GM12878 (cell line): ENCODE results near the gene PLPP7. TPM values are rescaled to one million over a fixed set of nuclear protein-coding genes. Genes with fewer than 3 reads are reported as not detected.

Source experiments
- NBN ChIP-seq: fragments of 450-650 bp; IDR thresholded peaks from 2 replicates; pipeline ENCODE4 v1.6.1; 2016
- NFIC ChIP-seq: IDR thresholded peaks from 2 replicates; pipeline ENCODE4 v1.6.1; 2012; ENCODE audit warnings: low read depth, mild to moderate bottlenecking, inconsistent platforms, low read length, moderate library complexity
- SKIL ChIP-seq: fragments of 450-650 bp; IDR thresholded peaks from 2 replicates; pipeline ENCODE4 v1.6.1; 2017; ENCODE audit warnings: mild to moderate bottlenecking, low read depth, inconsistent platforms; ENCODE audit not compliant: poor library complexity, severe bottlenecking
- YBX1 ChIP-seq: fragments of 450-650 bp; IDR thresholded peaks from 2 replicates; pipeline ENCODE4 v1.6.1; 2016; ENCODE audit warnings: antibody characterized with exemption
- ZBTB40 ChIP-seq: fragments of 450-650 bp; IDR thresholded peaks from 2 replicates; pipeline ENCODE4 v1.6.1; 2016; ENCODE audit warnings: mild to moderate bottlenecking, moderate library complexity, borderline replicate concordance
- polyA plus RNA-seq, 11 experiments: library from polyadenylated mRNA; depleted of rRNA in 4 of 11; unstranded in 6 of 11; stranded (reverse) in 5 of 11; fragments of >200 nt; fragmentation: Nextera tagmentation in 4 of 11; fragmentation: Illumina TruSeq in 1 of 11; extraction: Ambion mirVana in 4 of 11; extraction: Trizol in 1 of 11; gene quantifications; 1 replicate in 1 of 11; 2 replicates in 10 of 11; pipeline versions ENCODE4 v1.2.1 to v1.2.3, GENCODE V29; 2011 to 2016; ENCODE audit warnings: inconsistent platforms in 2 of 11, missing spikeins in 2 of 11, low read depth in 1 of 11
- total RNA-seq, 4 experiments: library from RNA; depleted of rRNA in 3 of 4; stranded (reverse); fragments of >200 nt in 3 of 4; fragmentation: Illumina TruSeq in 1 of 4; extraction: Trizol in 1 of 4; gene quantifications; 2 replicates each; pipeline versions ENCODE4 v1.2.1 to v1.2.3, GENCODE V29; 2013 to 2021

The PLPP7 gene
- total and polyA plus RNA-seq, 10 of the 15 experiments (the other 5 are each of a cell fraction or from before 2014, with no cell fraction given) = 0.05 to 1.0 (median 0.40) TPM; not detected in 3

- TF ChIP-seq ZBTB40 (no peak), SKIL (no peak), YBX1 (no peak), NBN (no peak), NFIC (no peak)
Observed at GRCh38 chr9:131279196-131279862, 10.2 kb upstream of the PLPP7 start (continued).
